HAP-1 (cell line): ENCODE measurements around the gene MBD1.
"Not testable (repeated sequence)": the region's sequence is repeated elsewhere in the genome, so short reads cannot be mapped to it uniquely, and the experiment has no call there.

ENCODE experiments used
- DNase-seq, 2 experiments: peaks; one replicate each; pipeline ENCODE4 v3.0.0-alpha.2; 2016 to 2020; ENCODE audit warnings: low spot score in 2 of 2
- H3K27me3 ChIP-seq: fragments of 250-450 bp; sonication (Bioruptor Pico); 2 replicates; pipeline ENCODE4 v1.5.1; 2020; ENCODE audit warnings: low read depth, mild to moderate bottlenecking, moderate library complexity
- H3K36me3 ChIP-seq: fragments of 250-450 bp; sonication (Bioruptor Pico); replicated peaks from 2 replicates; pipeline ENCODE4 v1.5.1; 2020; ENCODE audit warnings: mild to moderate bottlenecking
- H3K4me1 ChIP-seq: fragments of 250-450 bp; sonication (Bioruptor Pico); 2 replicates; pipeline ENCODE4 v1.5.1; 2020; ENCODE audit warnings: mild to moderate bottlenecking
- H3K4me3 ChIP-seq: fragments of 250-450 bp; sonication (Bioruptor Pico); 2 replicates; pipeline ENCODE4 v1.5.1; 2020; ENCODE audit warnings: mild to moderate bottlenecking, moderate library complexity
- H3K9me3 ChIP-seq: fragments of 250-450 bp; sonication (Bioruptor Pico); 2 replicates; pipeline ENCODE4 v1.5.1; 2020; ENCODE audit warnings: mild to moderate bottlenecking, moderate library complexity
- in situ Hi-C: fragments of 300-500 bp; cut with MboI; formaldehyde crosslinking; loops from 3 replicates; pipeline ENCODE4 v1.14.3; 2020; ENCODE audit warnings: low sequenced_read_pairs, inconsistent platforms, mixed read lengths

MBD1 gene

GRCh38 chr18:50306944-50307343 is 25.6 kb upstream of the MBD1 start:
- Histone ChIP-seq H3K27me3 (no peaks in the 10 kb centered on the region), H3K4me3 (no peak overlapping the region), H3K4me1 (peaks cover 6% of the 10 kb centered on the region), H3K36me3 (no peaks in the 10 kb centered on the region), H3K9me3 (0 out of 2 replicates have a peak, but pooled peaks cover 2% of the 10 kb centered on the region)
- no peak for DNase-seq
- in situ Hi-C loops = no loop called here

GRCh38 chr18:50301074-50301473 is 19.8 kb upstream of the MBD1 start:
- H3K9me3 ChIP-seq = 0 out of 2 replicates have a peak, but pooled peaks cover 2% of the 10 kb centered on the region
- no peaks in the 10 kb centered on the region for H3K36me3 ChIP-seq
- in situ Hi-C loops = no loop called here
- no peaks in the 10 kb centered on the region for H3K27me3 ChIP-seq
- no peaks in the 10 kb centered on the region for H3K4me1 ChIP-seq
- no peak for DNase-seq
- no peak overlapping the region for H3K4me3 ChIP-seq

GRCh38 chr18:50299626-50300388 is 18.5 kb upstream of the MBD1 start:
- Histone ChIP-seq H3K4me3 (no peak overlapping the region), H3K4me1 (no peaks in the 10 kb centered on the region), H3K36me3 (no peaks in the 10 kb centered on the region), H3K27me3 (no peaks in the 10 kb centered on the region), H3K9me3 (0 out of 2 replicates have a peak, but pooled peaks cover 2% of the 10 kb centered on the region)
- no peak for DNase-seq
- in situ Hi-C loops = no loop called here

GRCh38 chr18:50298443-50299284 is 17.3 kb upstream of the MBD1 start:
- in situ Hi-C loops = no loop called here
- no peak for DNase-seq
- no peaks in the 10 kb centered on the region for H3K36me3 ChIP-seq
- no peak overlapping the region for H3K4me3 ChIP-seq
- no peaks in the 10 kb centered on the region for H3K27me3 ChIP-seq
- no peaks in the 10 kb centered on the region for H3K9me3 ChIP-seq
- H3K4me1 ChIP-seq = no peaks in the 10 kb centered on the region

- no peaks in the 10 kb centered on the region for H3K36me3 ChIP-seq
- no peaks in the 10 kb centered on the region for H3K4me1 ChIP-seq
- in situ Hi-C loops = no loop called here
- DNase-seq = peak; percentile 47 to 74
- peak overlapping the region; percentile 4; the same call in 1 of the 2 replicates for H3K4me3 ChIP-seq
- no peaks in the 10 kb centered on the region for H3K27me3 ChIP-seq
- H3K9me3 ChIP-seq = no peaks in the 10 kb centered on the region
These were observed 16.5 kb upstream of the MBD1 start for GRCh38 chr18:50297621-50298442.

- in situ Hi-C loops = no loop called here
These were observed 11.7 kb upstream of the MBD1 start for GRCh38 chr18:50293039-50293438.

GRCh38 chr18:50289108-50289443 is 7.8 kb upstream of the MBD1 start:
- Histone ChIP-seq H3K9me3 (no peaks in the 10 kb centered on the region; the same call in 1 of the 2 replicates), H3K27me3 (no peaks in the 10 kb centered on the region), H3K4me1 (peaks cover 5% of the 10 kb centered on the region; the same call in 1 of the 2 replicates), H3K4me3 (no peak overlapping the region), H3K36me3 (peaks cover 21% of the 10 kb centered on the region)
- no peak for DNase-seq
- in situ Hi-C loops = loop anchor here (10.0 kb wide), 1 partner anchor 66 kb away; no protein-coding TSS in a partner anchor

More at GRCh38 chr18:50293039-50293438, 11.7 kb upstream of the MBD1 start:
- Histone ChIP-seq H3K27me3 (no peaks in the 10 kb centered on the region), H3K9me3 (no peaks in the 10 kb centered on the region), H3K36me3 (no peaks in the 10 kb centered on the region), H3K4me3 (no peak overlapping the region), H3K4me1 (no peaks in the 10 kb centered on the region)
- no peak for DNase-seq

GRCh38 chr18:50288348-50289107 is 7.2 kb upstream of the MBD1 start:
- H3K36me3 ChIP-seq = peaks cover 26% of the 10 kb centered on the region
- not testable (repeated sequence) for DNase-seq, H3K27me3 ChIP-seq, H3K9me3 ChIP-seq, H3K4me1 ChIP-seq
- peak overlapping the region; percentile 97 for H3K4me3 ChIP-seq
- in situ Hi-C loops = loop anchor here (10.0 kb wide), 1 partner anchor 66 kb away; no protein-coding TSS in a partner anchor

- Histone ChIP-seq H3K36me3 (peaks cover 35% of the 10 kb centered on the region), H3K4me1 (peaks cover 5% of the 10 kb centered on the region; the same call in 1 of the 2 replicates), H3K9me3 (no peaks in the 10 kb centered on the region; the same call in 1 of the 2 replicates), H3K27me3 (no peaks in the 10 kb centered on the region), H3K4me3 (peak within 1 kb of the TSS; percentile 97)
- in situ Hi-C loops = loop anchor here (10.0 kb wide), 1 partner anchor 67 kb away; no protein-coding TSS in a partner anchor
- DNase-seq = peak; percentile 99
These were observed 6.4 kb upstream of the MBD1 start, which contains the start of gene CXXC1 for GRCh38 chr18:50287441-50288347. CXXC1 (minus strand) TSS chr18:50287692; CDS start chr18:50287589, 103 bp downstream.

GRCh38 chr18:50287028-50287440 is 5.7 kb upstream of the MBD1 start:
- DNase-seq = no peak
- Histone ChIP-seq H3K4me1 (peaks cover 6% of the 10 kb centered on the region; the same call in 1 of the 2 replicates), H3K4me3 (peak overlapping the region; percentile 97), H3K27me3 (no peaks in the 10 kb centered on the region), H3K36me3 (peaks cover 41% of the 10 kb centered on the region), H3K9me3 (no peaks in the 10 kb centered on the region; the same call in 1 of the 2 replicates)
- in situ Hi-C loops = loop anchor here (10.0 kb wide), 1 partner anchor 68 kb away; no protein-coding TSS in a partner anchor

- Histone ChIP-seq H3K27me3 (no peaks in the 10 kb centered on the region), H3K4me3 (peak overlapping the region; percentile 97), H3K36me3 (peaks cover 45% of the 10 kb centered on the region), H3K4me1 (peaks cover 9% of the 10 kb centered on the region; the same call in 1 of the 2 replicates), H3K9me3 (no peaks in the 10 kb centered on the region; the same call in 1 of the 2 replicates)
- in situ Hi-C loops = loop anchor here (10.0 kb wide), 1 partner anchor 68 kb away; no protein-coding TSS in a partner anchor
- peak; percentile 46 to 83 for DNase-seq
These were observed 5.2 kb upstream of the MBD1 start for GRCh38 chr18:50286391-50287027.
